Vagina (tissue), 2 donors: ENCODE results near the gene SAMD4A. TPM values are rescaled to one million over a fixed set of nuclear protein-coding genes. Genes with fewer than 3 reads are reported as not detected.

Experiments
- DNase-seq, 2 donors: peaks; one replicate each; pipeline ENCODE4 v3.0.0-alpha.2; 2017; ENCODE audit errors: extremely low spot score in 2 of 2
- H3K27ac ChIP-seq: fragments of 200-600 bp; sonication (generic); one replicate; pipeline ENCODE4 v1.5.1; 2019
- H3K27me3 ChIP-seq: fragments of 200-600 bp; sonication (generic); one replicate; pipeline ENCODE4 v1.5.1; 2019
- H3K36me3 ChIP-seq, 2 donors: fragments of 200-600 bp; sonication (generic); one replicate each; pipeline ENCODE4 v1.5.1; 2017 to 2019
- H3K4me1 ChIP-seq: fragments of 200-600 bp; sonication (generic); one replicate; pipeline ENCODE4 v1.5.1; 2019
- H3K4me3 ChIP-seq, 2 donors: fragments of 200-600 bp; sonication (generic); 1 replicate in 1 of 2; 2 replicates in 1 of 2; pipeline ENCODE4 v1.5.1; 2016 to 2019
- H3K9me3 ChIP-seq: fragments of 200-600 bp; sonication (generic); one replicate; pipeline ENCODE4 v1.5.1; 2019
- CTCF ChIP-seq, 3 experiments: fragments of 450-650 bp in 2 of 3; fragments of 200-600 bp in 1 of 3; sonication (generic) in 1 of 3; IDR thresholded peaks; one replicate each; pipeline ENCODE4 v1.5.1; 2017 to 2019; ENCODE audit warnings: antibody characterized with exemption in 3 of 3, mild to moderate bottlenecking in 2 of 3, moderate library complexity in 2 of 3
- POLR2A ChIP-seq, 2 donors: fragments of 450-650 bp; IDR thresholded peaks; one replicate each; pipeline ENCODE4 v1.6.1; 2017; ENCODE audit warnings: antibody characterized with exemption in 2 of 2, mild to moderate bottlenecking in 2 of 2, moderate library complexity in 2 of 2
- POLR2AphosphoS5 ChIP-seq, 2 donors: sonication (generic); formaldehyde crosslinking; IDR thresholded peaks; one replicate each; pipeline ENCODE4 v1.9.0; 2017; ENCODE audit warnings: antibody characterized with exemption in 2 of 2, mild to moderate bottlenecking in 2 of 2, low read depth in 1 of 2; ENCODE audit not compliant: insufficient read depth in 1 of 2
- intact Hi-C: fragments of 100-400 bp; cut with DNase I; formaldehyde crosslinking; loops from one replicate; pipeline ENCODE4 v1.15.1; 2023
- total RNA-seq: library from RNA; depleted of rRNA; stranded (reverse); fragments of >200 nt; gene quantifications from one replicate; pipeline ENCODE4 v1.2.3, GENCODE V29; 2016

SAMD4A gene
- total RNA-seq, 1 donor from 2014 or later = 43.0 TPM

- peaks cover 9% of the 10 kb centered on the region for H3K4me1 ChIP-seq
- no peak for DNase-seq
- no peak overlapping the region for H3K4me3 ChIP-seq
- no peaks in the 10 kb centered on the region for H3K27me3 ChIP-seq
- H3K36me3 ChIP-seq = no peaks in the 10 kb centered on the region
- no peak overlapping the region for H3K27ac ChIP-seq
- intact Hi-C loops = no loop called here
- no peak for TF ChIP-seq POLR2AphosphoS5 (IDR thresholded peaks at IDR 0.05; ENCODE audit: insufficient read depth in 1 of 2, low read depth in 1 of 2)
- no peak for TF ChIP-seq POLR2A (IDR thresholded peaks at IDR 0.05)
- no peak for TF ChIP-seq CTCF (IDR thresholded peaks at IDR 0.05)
- H3K9me3 ChIP-seq = no peaks in the 10 kb centered on the region
These were observed 73.6 kb downstream of the SAMD4A start for GRCh38 chr14:54640506-54640905.

GRCh38 chr14:54642121-54642520, 75.2 kb downstream of the SAMD4A start:
- no peak for TF ChIP-seq POLR2A (IDR thresholded peaks at IDR 0.05)
- no peak for TF ChIP-seq POLR2AphosphoS5 (IDR thresholded peaks at IDR 0.05; ENCODE audit: insufficient read depth in 1 of 2, low read depth in 1 of 2)
- no peak for TF ChIP-seq CTCF (IDR thresholded peaks at IDR 0.05)
- Histone ChIP-seq H3K36me3 (no peaks in the 10 kb centered on the region), H3K4me1 (peaks cover 17% of the 10 kb centered on the region), H3K9me3 (no peaks in the 10 kb centered on the region), H3K27ac (no peak overlapping the region), H3K4me3 (no peak overlapping the region), H3K27me3 (no peaks in the 10 kb centered on the region)
- intact Hi-C loops = no loop called here
- no peak for DNase-seq

GRCh38 chr14:54642801-54643695, 76.1 kb downstream of the SAMD4A start:
- Histone ChIP-seq H3K4me1 (peaks cover 17% of the 10 kb centered on the region), H3K36me3 (no peaks in the 10 kb centered on the region), H3K27ac (no peak overlapping the region), H3K4me3 (no peak overlapping the region), H3K9me3 (no peaks in the 10 kb centered on the region), H3K27me3 (no peaks in the 10 kb centered on the region)
- no peak for DNase-seq
- intact Hi-C loops = no loop called here
- no peak for TF ChIP-seq POLR2AphosphoS5 (IDR thresholded peaks at IDR 0.05; ENCODE audit: insufficient read depth in 1 of 2, low read depth in 1 of 2)
- no peak for TF ChIP-seq POLR2A (IDR thresholded peaks at IDR 0.05)
- no peak for TF ChIP-seq CTCF (IDR thresholded peaks at IDR 0.05)

- H3K36me3 ChIP-seq = no peaks in the 10 kb centered on the region
- H3K27me3 ChIP-seq = no peaks in the 10 kb centered on the region
- H3K27ac ChIP-seq = no peak overlapping the region
- no peak overlapping the region for H3K4me3 ChIP-seq
- TF ChIP-seq POLR2A (IDR thresholded peaks at IDR 0.05) (no peak), POLR2AphosphoS5 (IDR thresholded peaks at IDR 0.05; ENCODE audit: insufficient read depth in 1 of 2, low read depth in 1 of 2) (no peak), CTCF (IDR thresholded peaks at IDR 0.05) (no peak)
- intact Hi-C loops = no loop called here
- H3K4me1 ChIP-seq = peaks cover 17% of the 10 kb centered on the region
- H3K9me3 ChIP-seq = no peaks in the 10 kb centered on the region
- no peak for DNase-seq
These were observed 76.8 kb downstream of the SAMD4A start for GRCh38 chr14:54643696-54644176.

GRCh38 chr14:54645639-54646038, 78.7 kb downstream of the SAMD4A start:
- no peak for TF ChIP-seq POLR2AphosphoS5 (IDR thresholded peaks at IDR 0.05; ENCODE audit: insufficient read depth in 1 of 2, low read depth in 1 of 2)
- Histone ChIP-seq H3K36me3 (no peaks in the 10 kb centered on the region), H3K27ac (no peak overlapping the region), H3K9me3 (no peaks in the 10 kb centered on the region), H3K4me1 (peaks cover 21% of the 10 kb centered on the region), H3K4me3 (no peak overlapping the region), H3K27me3 (no peaks in the 10 kb centered on the region)
- intact Hi-C loops = no loop called here
- DNase-seq = no peak
